ENCODE measurements around the gene KLF9.

Gene KLF9

DNA sequence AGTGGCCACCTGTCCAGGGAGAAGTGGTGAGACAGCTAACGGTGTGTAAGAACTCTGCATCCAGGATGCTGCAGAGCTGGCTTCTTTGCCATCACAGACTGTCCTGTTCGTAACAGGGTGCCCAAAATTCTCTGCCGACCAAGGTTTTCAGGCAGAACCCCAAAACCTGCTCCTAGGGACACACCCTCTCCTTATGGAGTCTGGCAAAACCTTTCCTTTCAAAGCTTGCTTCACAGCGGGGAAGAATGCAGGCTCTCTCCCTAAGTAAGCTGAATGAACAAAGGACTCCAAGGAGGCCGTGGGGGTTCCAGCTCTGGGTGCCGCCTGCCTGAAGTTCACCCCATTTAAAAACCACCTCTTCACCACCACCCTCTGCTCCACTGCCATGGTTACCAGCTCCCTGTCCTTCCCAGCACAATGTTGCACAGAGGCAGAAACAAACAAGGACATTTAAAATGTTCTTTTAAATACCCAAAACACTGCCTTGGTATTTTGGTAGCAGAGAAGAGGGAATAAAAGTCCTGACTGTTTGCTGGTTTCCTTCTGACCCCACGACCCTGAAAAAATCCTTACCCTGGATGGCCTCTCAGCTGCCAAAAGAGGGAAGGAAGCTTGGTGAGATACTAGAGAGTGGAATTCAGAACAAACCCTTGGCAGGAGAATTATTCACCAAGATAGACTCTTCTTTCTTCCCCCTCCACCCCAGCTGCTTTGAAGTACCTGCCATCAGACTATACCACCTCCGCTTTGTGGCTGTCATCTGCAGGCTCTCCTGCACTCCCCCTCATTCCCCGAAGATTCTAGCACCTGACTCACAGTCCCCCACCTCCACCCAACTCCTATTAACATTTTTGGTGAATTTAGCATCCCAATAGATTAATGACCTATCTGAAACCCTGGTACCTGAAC, 7.1 kb upstream of the KLF9 start:
- peak; percentile 34 for DNase-seq

DNA sequence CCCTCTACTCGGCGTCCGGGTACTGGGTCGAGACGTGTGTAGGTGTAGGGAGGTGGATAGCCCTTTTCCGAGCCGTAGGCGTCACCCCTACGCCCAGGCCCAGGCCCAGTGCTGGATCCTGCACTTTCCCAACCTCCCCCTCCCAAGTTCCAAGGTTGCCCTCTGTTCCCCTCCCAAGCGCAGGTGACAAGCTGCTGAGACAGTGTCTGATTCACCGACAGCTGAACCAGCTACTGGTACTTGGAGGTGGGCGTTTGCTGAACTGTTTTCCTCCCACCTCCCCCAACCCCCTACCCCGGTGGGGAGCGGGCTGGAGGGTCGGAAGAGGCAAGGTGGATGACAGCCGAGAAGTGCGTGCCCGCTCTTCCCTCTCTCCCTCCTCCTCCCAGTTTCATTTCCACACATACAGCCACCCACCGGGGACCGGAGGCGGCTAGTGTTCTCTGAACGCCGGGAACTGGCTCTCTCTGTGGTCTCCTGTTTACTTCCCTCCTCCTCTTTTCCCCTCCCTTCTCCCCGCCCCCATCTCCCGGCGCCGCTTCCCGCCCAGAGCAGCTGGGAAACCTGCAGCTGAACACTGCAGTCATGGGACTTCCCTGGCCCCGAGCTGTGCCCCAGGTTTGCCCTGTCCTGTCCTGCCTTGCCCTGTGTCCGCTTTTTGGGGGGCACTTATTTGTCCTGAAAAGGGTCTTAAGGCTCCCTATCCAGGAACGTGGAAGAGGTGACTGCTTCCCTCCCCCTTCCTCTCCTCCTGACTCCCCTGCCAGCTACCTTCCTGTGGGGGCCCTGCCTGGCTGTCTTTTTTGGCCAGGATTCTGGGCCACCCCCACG, 6.2 kb upstream of the KLF9 start:
- peak; percentile 85 for DNase-seq

DNA sequence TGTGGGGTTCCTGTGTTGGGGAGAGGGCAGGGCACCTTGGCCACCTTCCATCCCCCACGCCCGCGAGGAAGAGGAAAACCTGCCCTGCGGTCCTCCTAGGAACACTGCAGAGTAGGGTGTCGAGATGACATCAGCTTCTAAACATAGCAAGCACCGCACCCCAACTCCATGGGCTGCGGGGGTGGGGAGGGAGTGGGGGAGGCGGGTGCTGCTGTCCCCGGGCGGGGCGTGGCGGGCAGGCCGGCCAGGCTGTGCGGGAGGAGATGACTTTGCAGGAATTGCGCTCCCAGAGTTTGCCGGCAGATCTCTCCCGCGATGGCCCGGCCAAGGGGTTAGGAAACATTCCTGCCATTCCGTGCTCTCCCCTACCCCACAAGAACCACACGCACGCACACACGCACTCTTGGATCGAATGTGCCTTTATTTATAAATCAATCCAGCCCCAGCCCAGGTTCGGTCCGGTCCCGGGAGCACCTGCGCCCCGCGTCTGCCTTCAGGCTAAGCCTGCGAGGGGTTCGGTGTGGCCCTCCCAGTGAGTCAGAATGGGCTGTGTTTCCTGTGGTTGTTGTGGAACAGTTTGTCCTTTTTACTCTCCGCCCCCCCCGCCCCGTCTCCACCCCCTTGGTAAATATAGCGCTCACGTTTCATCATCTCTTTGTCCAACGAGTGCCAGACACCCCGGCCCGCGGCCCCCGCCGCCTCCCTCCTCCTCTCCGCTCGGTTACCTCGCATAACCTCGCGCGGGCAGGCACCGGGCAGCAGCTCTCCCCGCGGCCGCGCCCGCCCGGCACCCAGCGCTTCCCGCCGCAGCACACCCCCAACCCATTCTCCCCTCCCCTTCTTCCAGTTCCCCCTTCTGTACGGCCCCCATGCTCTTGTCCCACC, 5.3 kb upstream of the KLF9 start:
- peak; percentile 92 for DNase-seq

DNA sequence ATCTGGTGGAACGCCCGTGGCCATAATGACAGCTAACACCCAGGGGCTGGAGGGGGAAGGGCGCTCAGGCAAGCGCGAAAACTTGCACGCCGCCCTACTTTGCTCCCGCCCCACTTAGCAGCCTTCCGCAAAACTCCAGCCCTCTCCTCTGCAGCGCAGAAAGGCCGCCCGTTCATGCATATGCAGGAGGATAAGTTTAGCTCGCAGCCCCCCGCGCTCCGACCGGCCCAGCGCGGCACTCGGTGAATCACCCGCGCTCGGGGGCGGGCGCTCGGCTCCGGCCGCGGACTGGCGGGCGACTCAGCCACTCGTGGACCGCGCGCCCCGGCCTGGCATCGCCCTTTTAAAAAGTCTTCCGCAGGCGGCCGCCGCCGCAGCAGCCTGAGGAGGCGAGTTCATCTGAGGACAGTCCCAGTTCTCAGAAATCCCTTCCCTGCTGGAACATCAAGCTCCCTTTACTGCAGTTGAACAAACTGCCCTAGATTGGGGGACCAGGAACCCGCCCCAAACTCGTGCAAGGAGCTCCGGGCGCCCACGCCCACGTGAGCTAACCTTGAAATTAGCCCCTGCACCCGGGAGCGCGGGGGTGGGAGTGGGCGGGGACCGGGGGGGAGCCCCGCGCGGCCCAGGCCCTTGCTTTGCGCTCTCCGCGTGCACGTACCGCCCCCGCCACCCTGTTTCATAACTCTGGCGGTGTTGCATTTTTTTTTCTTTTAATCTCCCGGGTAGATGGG, 4.5 kb upstream of the KLF9 start:
- peak; percentile 97 for DNase-seq

DNA sequence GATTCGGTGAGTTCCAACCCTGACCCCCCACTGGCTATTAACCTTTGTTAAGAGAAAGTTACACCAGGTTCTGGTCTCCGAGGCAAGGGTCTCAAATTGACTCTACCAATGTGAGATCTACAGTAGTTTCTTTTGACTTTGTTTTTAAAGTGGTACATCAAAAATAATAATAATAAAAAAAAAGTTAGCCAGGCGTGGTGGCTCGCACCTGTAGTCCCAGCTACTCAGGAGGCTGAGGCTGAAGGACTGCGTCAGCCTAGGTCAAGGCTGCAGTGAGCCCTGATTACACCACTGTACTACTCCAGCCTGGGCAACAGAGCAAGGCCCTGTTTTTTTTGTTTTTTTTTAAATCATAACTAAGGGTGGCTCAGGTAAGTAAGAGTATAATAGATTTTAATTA, 1.0 kb upstream of the KLF9 start:
- no peak for DNase-seq

DNA sequence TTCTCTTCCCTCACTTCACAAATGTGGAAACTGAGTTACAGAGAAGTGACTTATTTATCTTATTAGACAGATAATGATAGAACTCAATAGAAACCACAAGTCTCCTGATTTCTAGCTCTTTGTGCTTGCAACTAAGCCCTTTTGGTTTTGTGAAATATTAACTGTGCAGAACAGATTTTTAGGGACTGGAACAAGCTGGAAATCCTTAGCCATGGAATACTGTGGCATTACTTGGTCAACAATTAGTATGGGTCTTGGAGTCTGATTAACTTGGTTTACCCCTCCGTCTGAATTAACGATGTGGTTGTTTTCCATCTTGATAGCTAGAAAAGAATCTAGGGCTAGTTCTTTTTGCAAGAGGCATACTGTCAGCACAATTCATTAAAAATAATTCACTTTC, 584 bp upstream of the KLF9 start:
- no peak for DNase-seq

DNA sequence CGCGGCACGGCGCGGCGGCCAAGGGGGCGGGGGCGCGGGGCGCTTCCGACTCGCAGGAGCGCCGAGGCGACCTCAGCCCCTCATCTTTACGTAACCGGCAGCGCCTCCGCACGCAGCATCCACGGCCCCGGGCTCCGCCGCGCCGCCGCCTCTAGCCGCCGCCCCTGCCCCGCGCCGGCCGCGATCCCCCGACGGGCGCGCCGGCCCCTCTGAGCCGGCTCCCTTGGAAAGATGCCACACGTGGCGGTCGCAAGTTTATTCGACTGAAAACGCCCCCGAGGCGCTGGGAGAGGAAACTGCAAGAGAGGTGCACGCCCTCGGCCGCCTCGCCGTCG, 1.0 kb downstream of the KLF9 start:
- DNase-seq = no peak

DNA sequence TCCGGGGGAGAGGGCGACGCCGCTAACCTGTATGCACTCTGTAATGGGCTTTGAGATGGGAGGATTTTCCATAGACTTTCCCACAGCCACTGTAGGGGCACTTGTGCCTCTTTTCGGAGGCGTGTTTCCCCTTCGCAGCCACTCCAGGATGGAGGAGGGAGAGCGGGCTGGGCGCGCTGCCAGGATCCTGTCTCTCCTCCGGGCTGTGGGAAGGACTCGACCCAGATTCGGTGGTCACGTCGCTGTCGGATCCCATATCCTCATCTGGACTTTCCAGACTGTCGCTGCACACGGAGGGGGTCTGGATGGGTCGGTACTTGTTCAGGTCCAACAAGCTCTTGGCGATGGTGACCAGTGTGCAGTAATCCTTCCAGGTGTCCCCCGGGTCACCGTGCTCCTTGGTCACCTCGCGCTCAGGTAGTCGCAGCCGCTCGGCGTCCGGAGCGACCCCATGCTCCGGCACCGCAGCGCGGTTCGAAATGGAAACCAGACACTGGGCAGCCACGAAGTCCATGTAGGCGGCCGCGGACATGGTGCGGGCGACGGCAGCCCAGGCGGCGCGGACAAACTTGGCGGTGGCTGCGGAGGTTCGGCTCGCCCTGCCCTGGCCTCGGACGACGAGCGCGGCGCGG, 1.5 kb downstream of the KLF9 start:
- no peak for DNase-seq

DNA sequence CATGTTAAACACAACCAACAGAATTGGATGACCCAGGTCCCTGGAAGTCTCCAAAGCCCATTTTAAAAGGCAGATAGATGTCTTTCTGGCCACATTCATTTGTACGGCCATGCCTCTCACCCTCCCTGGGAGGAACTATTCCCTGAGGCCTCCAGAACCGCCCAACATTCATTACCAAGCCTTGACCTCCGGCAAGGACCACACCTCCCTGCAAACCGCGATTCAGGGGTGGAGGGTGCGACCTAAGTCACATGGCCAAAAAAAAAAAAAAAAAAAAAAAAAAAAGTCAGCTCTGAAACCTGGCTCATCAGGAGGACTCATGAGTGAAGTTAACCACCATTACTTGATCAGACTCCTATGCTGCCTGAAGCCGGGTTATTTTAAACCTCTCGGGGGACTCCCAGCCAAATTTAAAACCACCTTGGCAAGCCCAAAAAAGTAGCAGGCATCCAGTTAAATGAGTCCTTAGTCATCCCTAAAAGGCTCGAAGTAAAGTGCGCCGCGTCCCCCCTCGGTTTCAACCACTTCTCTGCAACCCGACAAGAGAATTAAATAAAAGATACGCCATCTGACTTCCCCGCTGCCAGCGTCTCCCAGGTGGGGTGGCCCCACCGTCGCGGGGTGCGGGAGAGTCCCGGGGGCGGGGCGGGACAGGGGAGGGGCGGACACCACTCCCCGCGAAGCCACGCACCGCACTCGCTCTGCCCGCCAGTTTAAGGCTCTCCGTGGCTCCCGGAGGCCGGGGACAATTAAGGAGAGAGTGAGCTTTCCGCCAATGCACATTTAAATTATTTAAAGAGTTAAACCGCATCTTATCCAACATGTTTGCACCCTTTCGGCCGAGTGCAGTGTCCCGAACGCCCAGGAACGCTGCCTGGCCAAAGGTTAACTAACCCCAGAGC, 2.3 kb downstream of the KLF9 start:
- DNase-seq = peak; percentile 36

DNA sequence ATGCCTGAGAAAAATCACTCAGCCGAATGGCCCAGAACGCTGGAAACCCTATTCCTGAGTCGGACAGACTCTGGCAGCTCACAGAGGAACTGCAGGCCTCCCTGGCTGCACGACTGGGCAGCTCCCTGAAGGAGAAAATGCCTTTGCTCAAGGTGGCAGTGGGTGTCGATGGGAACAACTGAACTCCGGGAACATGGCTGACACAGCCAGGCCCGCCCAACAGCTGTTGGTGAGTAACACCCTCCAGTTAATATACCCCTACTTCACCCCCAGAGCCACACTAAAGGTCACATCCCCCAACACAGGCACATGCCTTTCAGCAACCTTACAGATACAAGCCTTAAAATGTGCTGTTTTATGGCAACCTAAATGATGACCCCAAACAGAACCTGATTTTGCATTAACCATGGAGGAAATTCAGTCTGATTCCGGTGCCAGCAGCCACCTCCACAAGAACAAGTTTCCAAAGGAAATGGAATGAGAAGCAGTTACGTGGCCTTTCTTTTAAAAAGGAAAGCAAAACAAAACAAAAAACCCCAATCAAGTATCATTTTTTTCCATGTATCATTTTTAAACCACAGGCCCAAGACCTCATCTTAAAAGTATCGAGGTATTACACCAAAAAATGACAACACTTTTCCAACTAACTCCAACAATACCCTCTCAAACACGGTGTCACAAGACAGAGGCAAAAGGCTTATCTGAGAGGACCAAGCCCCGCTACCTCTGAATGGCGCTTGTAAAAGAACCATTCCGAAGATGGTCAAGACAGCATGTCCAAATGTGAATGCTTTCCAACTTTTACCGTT, 3.1 kb downstream of the KLF9 start:
- no peak for DNase-seq

DNA sequence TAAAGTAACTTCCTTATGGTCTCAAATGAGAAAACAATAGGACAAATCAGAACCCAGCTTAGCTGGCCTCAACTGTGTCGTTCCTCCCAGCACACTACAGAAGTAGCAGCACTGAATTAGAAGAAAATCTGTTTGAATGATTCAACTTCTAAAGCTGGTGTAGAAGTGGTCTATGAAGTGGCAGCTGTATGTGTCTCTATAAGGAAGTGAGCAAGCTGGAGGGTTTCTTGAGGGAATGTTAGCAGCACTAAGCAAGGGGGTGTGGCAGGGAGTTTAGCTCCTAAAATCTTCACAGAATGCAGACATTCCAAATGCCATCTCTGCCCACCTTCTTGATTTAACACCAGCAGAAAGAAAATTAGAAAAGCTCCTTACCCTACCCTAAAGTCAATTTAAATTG, 4.1 kb downstream of the KLF9 start:
- DNase-seq = peak; percentile 73

DNA sequence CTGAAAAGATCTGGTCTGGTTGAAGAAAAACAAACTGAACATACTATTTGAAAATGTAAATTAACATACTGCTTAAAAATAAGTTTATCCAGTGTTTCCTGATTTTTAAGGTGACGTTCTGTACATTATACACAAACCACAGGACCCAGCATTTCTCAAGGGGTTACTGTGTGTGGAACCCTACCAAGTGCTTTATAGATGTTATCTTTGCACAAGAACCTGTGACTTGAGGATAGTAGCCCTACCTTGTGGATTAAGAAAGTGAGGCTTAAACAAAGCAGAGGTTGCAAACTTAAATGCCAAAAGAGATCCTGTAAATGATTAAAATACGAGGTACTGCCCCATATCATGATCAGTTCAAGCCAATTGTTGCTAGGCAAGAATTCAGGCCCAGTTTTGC, 4.7 kb downstream of the KLF9 start:
- no peak for DNase-seq

DNA sequence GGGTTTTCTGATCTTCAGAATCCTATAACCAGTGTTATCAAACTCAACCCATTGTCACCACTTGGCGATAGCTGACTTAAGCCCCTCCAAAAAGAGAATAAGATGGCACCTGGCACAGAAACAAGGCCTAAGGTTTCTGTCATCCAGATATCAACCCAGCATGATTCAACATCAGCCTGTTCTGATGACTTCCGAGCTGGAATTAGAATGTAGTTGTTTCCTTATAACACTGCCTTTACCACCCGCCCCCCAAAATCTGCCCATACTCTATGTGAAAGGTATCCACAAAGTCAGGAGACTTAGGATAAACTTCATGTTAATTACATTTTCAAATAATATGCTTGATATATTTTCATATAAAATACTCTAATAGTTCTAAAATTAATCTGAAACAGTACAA, 5.2 kb downstream of the KLF9 start:
- no peak for DNase-seq

DNA sequence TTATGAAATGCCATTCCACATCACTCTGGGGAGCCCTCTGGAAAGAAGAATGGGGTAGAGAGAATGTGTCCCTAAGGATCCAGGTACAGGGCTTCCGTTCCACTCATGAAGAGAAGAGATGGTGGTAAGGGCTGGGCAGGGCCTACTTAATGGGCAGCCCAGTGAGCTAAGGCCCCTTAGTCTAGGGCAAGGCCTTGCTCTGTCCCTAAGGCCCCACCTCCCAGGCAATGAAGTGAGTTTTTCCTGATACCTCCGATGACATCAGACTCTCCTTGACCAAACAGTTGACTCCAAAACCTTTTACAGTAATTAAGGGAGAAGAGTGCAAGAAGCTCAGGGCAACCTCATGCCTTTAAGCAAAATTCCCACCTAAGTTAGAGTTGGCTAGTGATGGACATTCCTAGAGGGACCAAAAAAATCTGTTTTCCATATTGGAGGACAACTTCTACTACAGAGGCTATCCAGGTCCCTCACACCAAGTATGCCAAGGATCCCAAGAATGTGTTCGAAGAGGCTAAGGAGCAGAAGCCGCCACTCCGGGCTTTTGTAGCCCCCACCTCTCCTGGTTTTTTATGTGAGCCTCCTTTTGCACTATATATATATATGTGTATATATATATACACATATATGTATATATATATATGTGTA, 5.9 kb downstream of the KLF9 start:
- DNase-seq = no peak

DNA sequence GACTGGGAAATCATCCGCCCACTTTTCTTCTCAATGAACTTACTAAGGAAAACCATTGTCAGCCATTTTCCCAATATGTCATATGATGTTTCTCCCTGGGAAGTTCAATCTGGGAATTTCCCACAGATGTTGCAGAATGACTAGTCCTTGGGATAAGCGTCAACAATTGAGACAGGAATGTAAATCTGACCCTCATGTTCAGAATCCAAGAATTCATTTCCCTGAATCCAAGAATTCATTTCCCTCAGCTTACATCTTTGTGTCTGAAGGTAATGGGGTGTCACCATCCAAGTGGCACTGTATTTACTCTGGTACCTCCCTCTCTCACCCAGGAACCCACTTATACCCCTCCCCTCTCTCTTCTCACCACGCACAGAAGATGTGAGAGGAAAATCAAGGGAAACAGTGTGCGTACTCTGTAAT, 7.4 kb downstream of the KLF9 start:
- DNase-seq = no peak

DNA sequence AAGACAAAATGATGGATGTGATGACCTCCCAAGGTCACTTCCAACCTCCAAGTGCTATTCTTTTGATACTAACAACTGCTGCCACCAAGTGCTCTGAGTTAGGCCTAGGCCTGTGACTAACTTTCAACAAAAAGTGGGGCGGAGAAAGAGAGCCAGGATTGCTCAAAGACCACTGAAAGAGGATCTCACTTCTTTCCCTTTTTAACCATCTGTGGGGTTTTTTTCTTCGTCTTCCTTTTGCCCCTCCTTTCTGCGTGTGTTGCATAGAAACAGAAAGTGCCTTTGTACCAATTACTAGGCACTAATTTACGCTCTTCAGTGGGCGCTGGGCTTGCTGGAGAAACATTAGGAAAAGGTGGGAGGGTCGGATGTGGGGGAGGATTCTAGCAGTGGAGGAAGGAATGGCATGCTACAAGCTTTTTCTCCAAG, 8.0 kb downstream of the KLF9 start:
- peak; percentile 95 for DNase-seq

DNA sequence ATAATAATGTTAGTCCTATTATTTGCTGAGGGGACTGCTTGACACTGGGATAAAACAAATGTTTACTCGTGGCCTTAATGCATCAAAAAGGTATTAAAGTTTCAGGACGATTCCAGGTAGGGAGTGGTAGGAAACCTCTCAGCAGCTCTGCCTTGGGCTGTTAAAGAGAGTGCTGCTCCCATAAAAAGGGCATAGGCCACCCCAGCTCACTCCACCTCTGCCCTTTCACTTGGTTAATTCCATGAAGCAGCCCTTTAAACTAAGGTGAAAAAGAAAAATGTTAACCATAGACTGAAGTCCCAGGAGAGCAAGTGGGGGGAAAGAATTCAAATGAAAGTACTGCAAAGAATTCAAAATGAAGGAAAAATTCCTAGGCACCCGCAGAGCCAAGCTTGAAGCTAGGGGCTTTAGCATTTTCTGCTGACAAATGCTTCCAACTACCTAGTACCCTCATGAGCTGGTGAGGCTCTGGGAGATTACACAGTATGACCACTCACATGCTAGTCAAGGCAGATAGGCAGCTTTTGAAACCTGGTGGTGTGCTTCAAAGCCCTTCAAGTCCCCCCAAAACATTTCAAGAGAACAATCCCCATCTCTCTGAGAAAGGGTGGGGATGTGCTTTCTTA, 8.5 kb downstream of the KLF9 start:
- no peak for DNase-seq

DNA sequence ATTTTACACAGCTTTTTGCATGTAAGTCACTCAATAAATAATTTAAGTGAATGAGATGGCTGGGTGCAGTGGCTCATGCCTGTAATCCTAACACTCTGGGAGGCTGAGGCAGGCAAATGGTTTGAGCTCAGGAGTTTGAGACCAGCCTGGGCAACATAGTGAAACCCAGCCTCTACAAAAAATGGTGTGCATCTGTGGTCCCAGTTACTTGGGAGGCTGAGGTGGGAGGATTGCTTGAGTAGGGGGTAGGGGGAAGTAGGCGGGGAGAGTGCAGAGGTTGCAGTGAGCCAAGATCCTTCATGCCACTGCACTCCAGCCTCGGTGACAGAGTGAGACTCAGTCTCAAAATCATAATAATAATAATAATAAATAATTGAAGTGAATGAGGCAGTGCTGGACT, 10.2 kb downstream of the KLF9 start:
- DNase-seq = no peak

DNA sequence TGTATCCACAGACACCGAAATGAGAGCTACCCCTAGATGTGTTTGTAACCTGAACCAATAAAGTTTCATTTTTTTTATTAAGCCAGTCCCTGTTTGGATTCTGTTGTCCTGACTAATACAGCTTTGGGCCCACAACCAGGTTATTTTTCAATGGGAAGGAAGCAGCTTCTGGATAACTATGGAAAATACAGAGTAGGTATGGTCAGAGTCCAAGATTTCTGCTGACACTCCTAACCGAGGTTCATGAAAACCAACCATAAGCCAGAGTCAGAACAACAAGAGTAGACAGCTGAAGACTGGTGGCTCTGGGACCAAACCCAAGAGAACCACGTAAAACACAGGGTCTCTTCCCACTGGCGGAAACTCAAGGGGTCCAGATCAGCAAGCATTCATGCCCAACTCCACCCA, 10.8 kb downstream of the KLF9 start:
- DNase-seq = no peak
